T follicular helper cell (primary cell): ENCODE data around the gene CCNT1.

Source experiments
- DNase-seq: peaks from one replicate; pipeline ENCODE4 v3.0.0-alpha.2; 2020; ENCODE audit warnings: low read depth

CCNT1 gene

DNA sequence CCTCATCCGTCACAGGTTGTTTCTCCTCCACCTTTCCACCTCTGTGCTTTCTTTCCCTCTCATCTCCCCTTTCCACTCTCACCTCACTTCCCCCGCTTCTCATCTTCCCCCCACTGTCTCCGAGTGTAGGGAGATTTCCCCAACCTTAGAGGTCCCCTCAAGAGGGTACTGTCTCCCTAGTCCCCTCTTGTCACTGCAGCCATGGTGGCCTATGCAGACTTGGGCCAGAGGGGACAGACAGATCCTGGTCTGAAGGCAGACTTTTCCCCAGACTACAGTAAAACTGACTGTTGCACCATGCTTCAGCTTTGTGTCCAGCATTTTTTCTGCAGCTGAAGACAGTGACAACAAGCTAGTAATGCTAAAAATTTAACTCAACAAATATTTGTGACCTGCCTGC lies 75.7 kb downstream of the CCNT1 start:
- no peak for DNase-seq

DNA sequence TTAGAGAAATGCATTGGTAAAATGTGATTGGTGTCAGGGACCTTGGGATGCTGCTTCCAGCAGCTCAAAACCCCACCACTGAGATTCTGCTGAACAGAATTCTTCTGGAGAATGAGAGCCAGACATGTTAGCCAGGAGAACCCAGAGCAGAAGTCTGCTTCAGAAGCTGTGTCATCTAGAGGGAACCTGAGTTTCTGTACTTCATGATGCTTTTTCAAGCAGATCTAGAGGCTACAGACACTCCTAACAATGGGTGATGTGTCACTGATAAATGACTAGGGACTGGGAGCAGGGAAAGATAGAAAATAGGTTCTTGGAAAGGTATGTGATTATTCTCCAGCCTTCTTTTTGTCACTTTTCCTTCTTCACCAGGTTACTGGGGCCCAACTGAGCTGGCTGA lies 76.1 kb downstream of the CCNT1 start:
- DNase-seq, result no peak
